Type B pancreatic cell (in vitro differentiated cells): ENCODE measurements around the gene GNG3. TPM values are rescaled to one million over a fixed set of nuclear protein-coding genes. Genes with fewer than 3 reads are reported as not detected.
"Not testable (repeated sequence)": the region's sequence is repeated elsewhere in the genome, so short reads cannot be mapped to it uniquely, and the experiment has no call there.

Source experiments
- DNase-seq: peaks from one replicate; pipeline ENCODE4 v3.0.0; 2021; ENCODE audit warnings: mixed read lengths; ENCODE audit not compliant: unreplicated experiment; ENCODE audit errors: extremely low spot score
- H3K27ac Mint-ChIP-seq: 2 replicates; pipeline ENCODE4 v1.8.0; 2021; ENCODE audit warnings: mild to moderate bottlenecking, mixed read lengths
- H3K27me3 Mint-ChIP-seq: 2 replicates; pipeline ENCODE4 v1.8.0; 2021; ENCODE audit warnings: mixed read lengths
- H3K36me3 Mint-ChIP-seq: 2 replicates; pipeline ENCODE4 v1.8.0; 2021; ENCODE audit warnings: mixed read lengths
- H3K4me1 Mint-ChIP-seq: one replicate; pipeline ENCODE4 v1.8.0; 2021; ENCODE audit warnings: mixed read lengths; ENCODE audit not compliant: unreplicated experiment
- H3K4me3 Mint-ChIP-seq: 2 replicates; pipeline ENCODE4 v1.8.0; 2021; ENCODE audit warnings: mild to moderate bottlenecking, mixed read lengths
- H3K9me3 Mint-ChIP-seq: 2 replicates; pipeline ENCODE4 v1.8.0; 2021; ENCODE audit warnings: mixed read lengths
- total RNA-seq: library from RNA; stranded (reverse); gene quantifications from 2 replicates; pipeline ENCODE4 v1.2.1, GENCODE V29; 2021; ENCODE audit warnings: low replicate concordance
- TF ChIP-seq, protein P1 (sequence below): fragments of 200-600 bp; sonication (generic); conservative IDR thresholded peaks from 2 replicates; pipeline ENCODE4 v1.5.0; 2021; ENCODE audit warnings: antibody characterized with exemption, mild to moderate bottlenecking

The GNG3 gene
- total RNA-seq, 1 donor from 2014 or later, result 4.7 TPM

DNA sequence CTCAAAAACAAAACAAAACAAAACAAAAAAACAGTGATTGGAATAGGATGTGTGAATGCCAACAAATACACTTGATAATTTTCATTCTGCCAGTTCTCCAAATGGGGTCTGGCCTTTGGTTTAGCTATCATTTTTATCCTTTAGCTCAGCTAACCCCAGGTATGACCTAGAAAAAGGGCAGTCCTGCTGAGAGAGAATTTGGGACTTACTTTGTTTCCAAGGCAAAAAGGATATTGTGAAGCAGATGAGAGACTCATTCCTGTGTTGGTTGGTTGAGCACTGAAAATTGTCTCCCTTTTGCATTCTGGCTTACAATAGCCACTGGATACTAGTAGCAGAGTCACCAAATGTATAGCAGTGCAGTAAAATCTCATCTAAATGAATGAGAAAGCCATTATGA is 29.7 kb downstream of the GNG3 start:
- TF ChIP-seq, protein P1, sequence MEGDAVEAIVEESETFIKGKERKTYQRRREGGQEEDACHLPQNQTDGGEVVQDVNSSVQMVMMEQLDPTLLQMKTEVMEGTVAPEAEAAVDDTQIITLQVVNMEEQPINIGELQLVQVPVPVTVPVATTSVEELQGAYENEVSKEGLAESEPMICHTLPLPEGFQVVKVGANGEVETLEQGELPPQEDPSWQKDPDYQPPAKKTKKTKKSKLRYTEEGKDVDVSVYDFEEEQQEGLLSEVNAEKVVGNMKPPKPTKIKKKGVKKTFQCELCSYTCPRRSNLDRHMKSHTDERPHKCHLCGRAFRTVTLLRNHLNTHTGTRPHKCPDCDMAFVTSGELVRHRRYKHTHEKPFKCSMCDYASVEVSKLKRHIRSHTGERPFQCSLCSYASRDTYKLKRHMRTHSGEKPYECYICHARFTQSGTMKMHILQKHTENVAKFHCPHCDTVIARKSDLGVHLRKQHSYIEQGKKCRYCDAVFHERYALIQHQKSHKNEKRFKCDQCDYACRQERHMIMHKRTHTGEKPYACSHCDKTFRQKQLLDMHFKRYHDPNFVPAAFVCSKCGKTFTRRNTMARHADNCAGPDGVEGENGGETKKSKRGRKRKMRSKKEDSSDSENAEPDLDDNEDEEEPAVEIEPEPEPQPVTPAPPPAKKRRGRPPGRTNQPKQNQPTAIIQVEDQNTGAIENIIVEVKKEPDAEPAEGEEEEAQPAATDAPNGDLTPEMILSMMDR, result no peak
- Mint-ChIP-seq H3K4me1 (no peaks in the 10 kb centered on the region), H3K36me3 (peaks cover 17% of the 10 kb centered on the region), H3K27me3 (no peaks in the 10 kb centered on the region), H3K27ac (no peak overlapping the region), H3K9me3 (no peaks in the 10 kb centered on the region), H3K4me3 (no peak overlapping the region)
- DNase-seq, result no peak

DNA sequence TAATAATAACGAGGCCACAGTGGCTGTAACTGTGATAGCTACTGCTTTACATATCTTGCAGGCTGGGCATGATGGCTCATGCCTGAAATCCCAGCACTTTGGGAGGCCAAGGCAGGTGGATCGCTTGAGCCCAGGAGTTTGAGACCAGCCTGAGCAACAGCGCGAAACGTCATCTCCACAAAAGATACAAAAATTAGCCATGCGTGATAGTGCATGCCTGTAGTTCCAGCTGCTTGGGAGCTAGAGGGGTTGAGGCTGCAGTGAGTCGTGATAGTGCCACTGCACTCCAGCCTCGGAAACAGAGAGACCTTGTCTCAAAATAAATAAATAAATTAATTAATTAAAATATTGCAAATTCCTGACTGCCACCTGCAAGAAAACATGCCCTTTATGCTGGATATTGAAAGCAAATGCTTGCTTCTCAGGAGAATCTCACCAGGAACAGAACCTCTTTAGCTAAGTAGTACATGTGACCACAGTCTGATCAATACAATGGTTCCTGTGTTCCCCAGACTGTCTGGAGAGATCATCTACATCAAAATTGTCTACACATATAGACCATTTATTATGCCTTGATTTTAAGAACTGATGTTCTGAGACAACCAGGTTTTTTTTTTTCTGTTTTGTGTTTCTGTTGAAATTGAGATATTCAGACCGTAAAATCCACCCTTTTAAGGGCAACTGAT is 40.1 kb downstream of the GNG3 start:
- no peak for DNase-seq
- Mint-ChIP-seq H3K36me3 (peaks cover 8% of the 10 kb centered on the region), H3K9me3 (no peaks in the 10 kb centered on the region), H3K4me3 (no peak overlapping the region), H3K27me3 (no peaks in the 10 kb centered on the region), H3K4me1 (no peaks in the 10 kb centered on the region), H3K27ac (no peak overlapping the region)
- TF ChIP-seq, protein P1, result no peak

DNA sequence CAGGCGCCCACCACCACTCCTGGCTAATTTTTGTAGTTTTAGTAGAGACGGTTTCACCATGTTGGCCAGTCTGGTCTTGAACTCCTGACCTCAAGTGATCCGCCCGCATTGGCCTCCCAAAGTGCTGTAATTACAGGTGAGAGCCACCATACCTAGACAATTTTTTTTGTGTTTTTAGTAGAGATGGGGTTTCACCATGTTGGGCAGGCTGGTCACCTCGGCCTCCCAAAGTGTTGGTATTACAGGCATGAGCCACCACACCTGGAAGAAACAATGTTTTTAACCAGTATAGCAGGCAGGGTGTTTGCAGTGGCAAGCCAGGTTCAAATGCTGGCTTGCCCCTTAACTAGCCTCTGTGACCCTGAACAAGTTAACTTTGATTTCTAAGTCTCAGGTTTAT is 42.5 kb downstream of the GNG3 start:
- not testable (repeated sequence) for H3K27ac Mint-ChIP-seq
- peaks cover 14% of the 10 kb centered on the region for H3K36me3 Mint-ChIP-seq

DNA sequence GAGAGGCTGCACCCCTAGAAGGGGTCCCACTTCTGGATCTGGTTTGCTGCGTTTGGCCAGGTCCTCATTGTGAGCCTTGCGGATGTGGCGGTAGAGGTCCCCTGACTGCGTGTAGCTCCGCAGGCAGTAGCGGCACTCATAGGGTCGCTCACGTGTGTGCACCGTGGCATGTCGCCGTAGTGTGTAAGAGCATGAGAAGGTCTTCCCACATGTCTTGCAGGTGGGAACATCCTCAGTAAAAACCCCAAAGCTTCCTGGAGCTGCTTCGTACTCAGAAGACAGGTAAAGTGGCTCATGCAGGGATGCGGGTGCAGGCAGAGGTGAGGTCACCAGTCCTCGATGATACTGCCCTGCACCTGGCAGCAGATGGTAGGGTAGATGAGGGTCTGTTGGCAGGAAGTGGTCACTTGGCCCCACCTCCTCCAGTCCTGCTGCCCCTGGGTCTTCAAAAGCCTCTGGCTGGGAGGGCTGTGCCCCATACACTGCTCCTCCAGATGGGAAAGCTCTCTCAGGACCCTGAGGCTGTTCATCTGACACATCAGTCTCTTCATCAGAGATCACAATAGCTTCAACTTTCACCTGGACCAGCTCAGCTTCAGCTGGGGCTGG is 44.8 kb downstream of the GNG3 start:
- H3K27me3 Mint-ChIP-seq, result no peaks in the 10 kb centered on the region
- TF ChIP-seq, protein P1, result no peak
- H3K9me3 Mint-ChIP-seq, result no peaks in the 10 kb centered on the region
- H3K4me1 Mint-ChIP-seq, result peaks cover 10% of the 10 kb centered on the region
- no peak overlapping the region for H3K27ac Mint-ChIP-seq
- peaks cover 14% of the 10 kb centered on the region for H3K36me3 Mint-ChIP-seq
- no peak for DNase-seq
- peak overlapping the region; percentile 36 for H3K4me3 Mint-ChIP-seq

More for the DNA sequence above, 42.5 kb downstream of the GNG3 start:
- H3K4me3 Mint-ChIP-seq, H3K9me3 Mint-ChIP-seq, DNase-seq, H3K27me3 Mint-ChIP-seq, H3K4me1 Mint-ChIP-seq: not testable (repeated sequence)

DNA sequence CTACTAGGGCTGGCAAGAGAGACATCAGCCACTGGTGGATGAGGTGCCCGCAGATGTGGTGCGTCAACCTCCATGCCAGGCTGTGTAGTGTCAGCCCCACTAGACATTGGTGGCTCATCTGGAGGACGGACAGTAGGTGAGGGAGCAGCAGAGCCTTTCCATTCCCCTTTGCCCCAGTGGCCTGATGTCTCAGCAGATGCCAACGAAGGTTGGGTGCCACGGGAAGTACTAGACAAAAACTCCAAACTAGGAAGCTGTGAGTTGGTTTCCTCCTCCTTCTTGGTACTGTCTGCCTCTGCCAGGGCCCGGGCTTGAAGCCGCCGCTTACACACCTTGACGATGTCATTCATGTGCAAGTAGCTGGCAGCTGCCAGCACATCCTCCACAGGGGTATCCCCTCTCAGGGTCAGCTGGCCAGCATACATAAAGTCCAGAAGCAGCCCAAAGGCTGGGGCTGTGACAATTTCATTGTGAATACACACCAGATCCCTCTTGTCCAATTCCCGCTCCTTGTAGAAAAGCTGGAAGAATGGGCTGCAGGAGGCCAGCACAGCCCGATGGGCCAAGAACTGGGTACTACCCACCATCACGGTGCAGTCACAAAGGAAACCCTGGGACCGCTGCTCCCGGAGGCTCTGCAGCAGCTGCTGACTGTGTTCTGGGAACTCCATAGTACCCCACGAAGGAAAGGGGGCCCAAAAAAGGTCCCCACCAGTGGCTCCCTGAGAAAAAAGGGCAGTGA is 45.7 kb downstream of the GNG3 start:
- Mint-ChIP-seq H3K4me3 (peak overlapping the region; percentile 100), H3K36me3 (peaks cover 10% of the 10 kb centered on the region), H3K27ac (peak overlapping the region; percentile 96), H3K4me1 (peaks cover 10% of the 10 kb centered on the region), H3K9me3 (no peaks in the 10 kb centered on the region), H3K27me3 (no peaks in the 10 kb centered on the region)
- TF ChIP-seq, protein P1, result no peak
- no peak for DNase-seq
